ENCODE data around the gene VAT1. TPM values are rescaled to one million over a fixed set of nuclear protein-coding genes. Genes with fewer than 3 reads are reported as not detected.
"Not testable (repeated sequence)": the region's sequence is repeated elsewhere in the genome, so short reads cannot be mapped to it uniquely, and the experiment has no call there.

VAT1 gene
- total RNA-seq, 2 experiments from 2014 or later, result 33.6 to 36.0 TPM

GRCh38 chr17:43014020-43014648, 8.1 kb downstream of the VAT1 start:
- POLR2A ChIA-PET, result interaction anchor here (1.0 kb wide), 1 partner anchor 16 kb away, joined by 4 read pairs; the partner anchor contains the start of gene RPL27

GRCh38 chr17:43013296-43013695, 8.9 kb downstream of the VAT1 start:
- CTCF ChIA-PET, result no interaction called here

More at GRCh38 chr17:43014020-43014648, 8.1 kb downstream of the VAT1 start:
- CTCF ChIA-PET, result no interaction called here

GRCh38 chr17:43011728-43012472, 10.3 kb downstream of the VAT1 start:
- POLR2A ChIA-PET, result interaction anchor here (0.8 kb wide), 1 partner anchor 13 kb away, joined by 3 read pairs; no protein-coding TSS in a partner anchor
- CTCF ChIA-PET, result interaction anchor here (0.5 kb wide), 1 partner anchor 1989 kb away, joined by 3 read pairs; no protein-coding TSS in a partner anchor

More at GRCh38 chr17:43013296-43013695, 8.9 kb downstream of the VAT1 start:
- POLR2A ChIA-PET, result no interaction called here

GRCh38 chr17:43010667-43011308, 11.4 kb downstream of the VAT1 start:
- CTCF ChIA-PET, result no interaction called here

GRCh38 chr17:43006639-43007551, 15.3 kb downstream of the VAT1 start, which contains the start of gene IFI35:
IFI35 (plus strand) TSS chr17:43006784; CDS start chr17:43006948, 164 bp downstream.
- ChIA-PET POLR2A (interaction anchor here (0.5 to 2.2 kb wide), 4 partner anchors 8 to 42 kb away, joined by 3 to 13 read pairs (median 4); partner anchors contain the start of gene RPL27), CTCF (interaction anchor here (0.5 to 1.0 kb wide), 3 partner anchors 9 to 1821 kb away, joined by 3 to 8 read pairs (median 3); partner anchors contain the start of gene RPL27)

More at GRCh38 chr17:43010667-43011308, 11.4 kb downstream of the VAT1 start:
- POLR2A ChIA-PET, result no interaction called here

GRCh38 chr17:43003542-43004172, 18.5 kb downstream of the VAT1 start:
- POLR2A ChIA-PET, result interaction anchor here (0.6 kb wide), 1 partner anchor 155 kb away, joined by 3 read pairs; no protein-coding TSS in a partner anchor
- CTCF ChIA-PET, result interaction anchor here (0.8 kb wide), 1 partner anchor 99 kb away, joined by 3 read pairs; no protein-coding TSS in a partner anchor

- CTCF ChIA-PET, result not testable (repeated sequence)
- POLR2A ChIA-PET, result interaction anchor here (0.6 kb wide), 1 partner anchor 169 kb away, joined by 3 read pairs; no protein-coding TSS in a partner anchor
These were observed 21.3 kb downstream of the VAT1 start for GRCh38 chr17:43000894-43001293.

GRCh38 chr17:42999003-42999525, 23.1 kb downstream of the VAT1 start:
- POLR2A ChIA-PET, result interaction anchor here (0.5 to 2.3 kb wide), 9 partner anchors 8 to 440 kb away, joined by 3 to 24 read pairs (median 3); partner anchors contain the start of genes IFI35, RUNDC1 and VAT1
- CTCF ChIA-PET, result interaction anchor here (1.3 to 1.8 kb wide), 5 partner anchors 8 to 166 kb away, joined by 3 to 8 read pairs (median 6); partner anchors contain the start of genes IFI35, PSME3 and RUNDC1

- ChIA-PET POLR2A (interaction anchor here (0.5 to 2.3 kb wide), 18 partner anchors 9 to 439 kb away, joined by 3 to 24 read pairs (median 4); partner anchors contain the start of genes BECN1, BRCA1, CNTD1 and COA3), CTCF (interaction anchor here (0.6 to 1.8 kb wide), 14 partner anchors 9 to 272 kb away, joined by 3 to 8 read pairs (median 4); partner anchors contain the start of genes IFI35, PSME3, PTGES3L and RUNDC1)
These were observed 23.9 kb downstream of the VAT1 start, which contains the start of gene RPL27 for GRCh38 chr17:42997984-42998938. RPL27 (plus strand) TSS chr17:42998419; CDS start chr17:42998751, 332 bp downstream.

GRCh38 chr17:42997390-42997983, 24.7 kb downstream of the VAT1 start:
- POLR2A ChIA-PET, result interaction anchor here (0.5 to 2.3 kb wide), 15 partner anchors 9 to 364 kb away, joined by 3 to 24 read pairs (median 5); partner anchors contain the start of genes BECN1, BRCA1, CNTD1 and COA3
- CTCF ChIA-PET, result interaction anchor here (0.6 to 1.8 kb wide), 15 partner anchors 9 to 736 kb away, joined by 3 to 8 read pairs (median 4); partner anchors contain the start of genes IFI35, PSME3, PTGES3L and RUNDC1

GRCh38 chr17:42993913-42994312, 28.3 kb downstream of the VAT1 start:
- CTCF ChIA-PET, POLR2A ChIA-PET: not testable (repeated sequence)

- ChIA-PET POLR2A (no interaction called here), CTCF (no interaction called here)
These were observed 29.3 kb downstream of the VAT1 start for GRCh38 chr17:42992872-42993271.

- CTCF ChIA-PET, result no interaction called here
- POLR2A ChIA-PET, result no interaction called here
These were observed 30.7 kb downstream of the VAT1 start for GRCh38 chr17:42991471-42991870.

GRCh38 chr17:42989726-42990652, 32.2 kb downstream of the VAT1 start:
- POLR2A ChIA-PET, result no interaction called here
- CTCF ChIA-PET, result no interaction called here

GRCh38 chr17:42989141-42989540, 33.0 kb downstream of the VAT1 start:
- ChIA-PET CTCF (no interaction called here), POLR2A (no interaction called here)

All from activated CD8-positive, alpha-beta memory T cell treated with anti-CD3 and anti-CD28 coated beads for 36 hours (primary cell).